Liver (tissue), 3 donors: Measurements from ENCODE around the gene DAB1.

ENCODE experiments used
- CTCF ChIP-seq: fragments of 150-350 bp; IDR thresholded peaks from 2 replicates; pipeline ENCODE4 v1.5.1; 2017; ENCODE audit warnings: improper control_type of control experiment, low read depth, low read length; ENCODE audit not compliant: missing input control
- EGR1 ChIP-seq, 2 donors: IDR thresholded peaks; 2 replicates each; pipeline ENCODE4 v1.6.1; 2016 to 2018; ENCODE audit warnings: antibody characterized with exemption in 2 of 2, low read depth in 2 of 2
- GABPA ChIP-seq, 2 donors: IDR thresholded peaks in 1 of 2; conservative IDR thresholded peaks in 1 of 2; 2 replicates each; pipeline ENCODE4 v1.6.1; 2016; ENCODE audit warnings: antibody characterized with exemption in 2 of 2, mild to moderate bottlenecking in 1 of 2, moderate library complexity in 1 of 2
- donor health status: healthy.
- donor health status: healthy.

GRCh38 chr1:57082711-57083439, 341.0 kb downstream of the DAB1 start:
- TF ChIP-seq EGR1 (IDR thresholded peaks at IDR 0.05; ENCODE audit: low read depth in 2 of 2) (no peak), CTCF (no peak), GABPA (IDR thresholded peaks at IDR 0.05 in 1 of 2, conservative IDR thresholded peaks at IDR 0.05 in 1 of 2) (no peak)
